Midbrain (tissue), 1 donor: Measurements from ENCODE around the gene LYPD6B.
"Not testable (repeated sequence)": the region's sequence is repeated elsewhere in the genome, so short reads cannot be mapped to it uniquely, and the experiment has no call there.

Experiments used
- DNase-seq: peaks from one replicate; lab custom pipeline; 2025; lab: John Stamatoyannopoulos, UW

The LYPD6B gene

GRCh38 chr2:149204686-149205085 is 166.2 kb downstream of the LYPD6B start:
- no peak for DNase-seq

DNA sequence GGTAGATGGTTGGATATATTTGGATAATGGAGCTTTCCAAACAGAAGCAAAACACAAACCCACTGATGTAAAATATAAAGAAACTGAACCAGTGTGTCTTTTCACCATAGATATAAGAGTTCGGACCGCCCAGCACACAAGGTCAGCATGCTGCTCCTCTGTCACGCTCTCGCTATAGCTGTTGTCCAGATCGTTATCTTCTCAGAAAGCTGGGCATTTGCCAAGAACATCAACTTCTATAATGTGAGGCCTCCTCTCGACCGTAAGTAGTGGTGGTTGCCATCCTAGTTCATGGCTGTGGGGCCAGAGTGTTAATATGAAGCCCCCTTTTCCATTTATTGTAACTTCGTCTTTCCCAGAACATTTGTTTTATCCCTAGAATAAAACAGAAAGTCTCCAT is 166.6 kb downstream of the LYPD6B start:
- DNase-seq: no peak

GRCh38 chr2:149213764-149214493 is 175.4 kb downstream of the LYPD6B start:
- no peak for DNase-seq

DNA sequence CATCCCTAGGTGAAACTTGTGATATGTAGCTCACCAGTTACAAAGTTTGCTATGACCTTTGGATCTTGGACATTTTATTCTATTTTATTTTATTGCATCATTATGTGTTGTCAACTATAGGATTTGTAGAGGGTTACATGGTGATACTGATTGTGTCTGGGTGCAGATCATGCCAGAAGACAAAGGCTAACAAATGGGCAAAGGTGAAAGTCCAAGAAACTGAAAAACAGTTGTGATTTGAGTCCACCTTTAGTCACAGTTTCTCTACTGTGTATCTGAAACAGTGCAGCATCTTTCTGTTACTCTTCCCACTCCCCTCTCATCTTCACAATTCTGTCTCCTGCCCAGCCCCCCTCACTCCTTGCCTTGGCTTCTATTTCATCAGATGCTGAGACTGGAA is 180.0 kb downstream of the LYPD6B start:
- no peak for DNase-seq

- DNase-seq: no peak
Observed at GRCh38 chr2:149219856-149220255, 181.4 kb downstream of the LYPD6B start.

DNA sequence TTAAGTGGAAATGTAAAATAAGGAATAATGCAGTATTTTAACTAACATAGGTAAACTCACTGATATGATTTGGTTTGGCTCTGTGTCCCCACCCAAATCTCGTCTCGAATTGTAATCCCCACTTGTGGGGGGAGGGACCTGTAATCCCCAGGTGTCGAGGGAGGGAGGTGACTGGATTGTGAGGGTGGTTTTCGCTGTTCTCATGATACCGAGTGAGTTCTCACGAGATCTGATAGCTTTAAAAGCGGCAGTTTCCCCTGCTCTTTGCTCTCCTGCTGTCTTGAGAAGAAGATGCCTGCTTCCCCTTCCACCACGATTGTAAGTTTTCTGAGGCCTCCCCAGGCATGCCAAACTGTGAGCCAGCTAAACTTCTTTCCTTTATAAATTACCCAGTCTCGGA is 182.5 kb downstream of the LYPD6B start:
- DNase-seq: no peak

DNA sequence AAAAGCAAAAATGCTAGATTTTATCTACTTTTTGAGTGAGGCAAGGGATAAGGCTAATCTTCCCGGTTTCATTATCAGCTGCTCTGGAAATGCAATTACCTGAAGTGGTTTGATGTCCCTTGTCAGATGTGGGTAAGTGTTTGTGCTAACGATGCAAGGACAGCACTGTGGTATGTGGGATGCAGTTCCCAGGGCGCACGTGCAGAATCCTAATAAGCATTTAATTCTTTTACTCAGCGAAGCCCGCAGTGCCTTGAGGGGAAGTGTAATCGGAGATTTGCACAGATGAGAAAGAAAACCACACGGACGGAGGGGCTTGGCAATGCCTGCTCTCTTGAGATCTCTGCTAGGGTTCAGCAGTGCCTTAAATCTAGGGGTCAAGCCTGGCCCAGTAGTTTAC is 183.4 kb downstream of the LYPD6B start:
- DNase-seq: no peak

GRCh38 chr2:149223472-149224095 is 185.1 kb downstream of the LYPD6B start:
- no peak for DNase-seq

DNA sequence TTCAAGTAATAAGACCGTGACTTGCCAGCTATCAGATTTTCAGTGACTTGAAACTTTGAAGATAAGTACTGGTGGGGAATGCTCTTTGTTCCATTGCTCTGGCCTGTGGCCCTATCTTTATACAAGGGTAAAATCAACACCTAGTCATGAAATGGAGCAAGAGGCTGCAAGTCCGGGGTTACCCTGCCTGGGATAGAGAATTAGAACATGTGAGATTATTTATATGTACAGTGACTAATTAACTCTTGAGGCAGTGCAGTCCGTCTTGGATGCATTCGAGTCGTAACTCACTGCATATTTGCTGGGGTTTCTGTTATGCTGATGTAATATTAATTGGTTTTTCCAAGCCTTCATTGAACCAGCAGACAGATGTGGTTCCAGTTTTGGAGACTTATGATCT is 186.0 kb downstream of the LYPD6B start:
- DNase-seq: no peak

- DNase-seq: no peak
Observed at GRCh38 chr2:149225446-149225845, 186.9 kb downstream of the LYPD6B start.

GRCh38 chr2:149226790-149227189 is 188.3 kb downstream of the LYPD6B start:
- no peak for DNase-seq

- no peak for DNase-seq
Observed at GRCh38 chr2:149235816-149236375, 197.4 kb downstream of the LYPD6B start.

- no peak for DNase-seq
Observed at GRCh38 chr2:149236410-149236809, 197.9 kb downstream of the LYPD6B start.

- DNase-seq: no peak
Observed at GRCh38 chr2:149246186-149246585, 207.7 kb downstream of the LYPD6B start.

DNA sequence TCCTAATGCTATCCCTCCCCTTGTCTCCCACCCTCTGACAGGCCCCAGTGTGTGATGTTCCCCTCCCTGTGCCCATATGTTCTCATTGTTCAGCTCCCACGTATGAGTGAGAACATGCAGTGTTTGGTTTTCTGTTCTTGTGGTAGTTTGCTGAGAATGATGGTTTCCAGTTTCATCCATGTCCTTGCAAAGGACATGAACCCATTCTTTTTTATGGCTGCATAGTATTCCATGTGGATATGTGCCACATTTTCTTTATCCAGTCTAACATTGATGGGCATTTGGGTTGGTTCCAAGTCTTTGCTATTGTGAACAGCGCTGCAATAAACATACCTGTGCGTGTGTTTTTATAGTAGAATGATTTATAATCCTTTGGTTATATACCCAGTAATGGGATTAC is 212.9 kb downstream of the LYPD6B start:
- DNase-seq: not testable (repeated sequence)

- not testable (repeated sequence) for DNase-seq
Observed at GRCh38 chr2:149256877-149257276, 218.4 kb downstream of the LYPD6B start.

- no peak for DNase-seq
Observed at GRCh38 chr2:149258531-149258930, 220.0 kb downstream of the LYPD6B start.

DNA sequence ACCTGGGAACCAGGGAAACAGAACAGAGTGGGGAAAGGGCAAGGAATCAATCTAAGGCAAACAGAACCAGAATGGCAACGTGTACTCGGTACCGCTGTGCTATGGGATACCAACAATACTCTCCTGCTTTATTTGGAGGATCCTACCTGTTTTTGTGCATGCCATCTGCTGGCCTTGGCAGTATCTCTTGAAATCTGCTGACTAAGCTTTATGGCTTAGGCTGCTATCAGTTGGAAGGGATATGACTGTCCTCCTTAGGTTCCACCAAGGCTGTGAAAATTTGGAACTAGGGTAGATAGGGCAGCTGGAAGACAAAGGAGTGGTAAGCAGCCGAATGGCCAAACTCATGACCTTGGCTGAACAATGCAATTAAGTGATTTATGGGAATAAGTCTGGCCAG is 220.6 kb downstream of the LYPD6B start:
- no peak for DNase-seq

- DNase-seq: no peak
Observed at GRCh38 chr2:149261692-149262091, 223.2 kb downstream of the LYPD6B start.
